Brain microvascular endothelial cell (primary cell): ENCODE data around the gene UMOD.

ENCODE experiments used
- DNase-seq: peaks from one replicate; pipeline ENCODE4 v3.0.0-alpha.2; 2020
- H3K27ac ChIP-seq: fragments of 250-450 bp; sonication (Bioruptor Pico); 2 replicates; pipeline ENCODE4 v1.5.1; 2020; ENCODE audit warnings: mild to moderate bottlenecking, moderate library complexity
- H3K27me3 ChIP-seq: fragments of 250-450 bp; sonication (Bioruptor Pico); replicated peaks from 2 replicates; pipeline ENCODE4 v1.5.1; 2020; ENCODE audit warnings: mild to moderate bottlenecking
- H3K36me3 ChIP-seq: fragments of 250-450 bp; sonication (Bioruptor Pico); replicated peaks from 2 replicates; pipeline ENCODE4 v1.5.1; 2020; ENCODE audit warnings: mild to moderate bottlenecking
- H3K4me3 ChIP-seq: 2 replicates; pipeline ENCODE4 v1.5.1; 2011; ENCODE audit warnings: low read depth, mild to moderate bottlenecking, control low read depth, low read length, moderate library complexity
- in situ Hi-C: cut with HindIII; loops from 2 replicates; pipeline ENCODE4 v1.10.0; 2017; ENCODE audit warnings: low sequenced_read_pairs, low pct_ligation_motif_present
- TF ChIP-seq, protein P1 (sequence below): IDR thresholded peaks from 2 replicates; pipeline ENCODE4 v1.5.1; 2011; ENCODE audit warnings: low read depth, mild to moderate bottlenecking, moderate library complexity, low read length, control low read depth, inconsistent platforms; ENCODE audit errors: missing control alignments

Gene UMOD

GRCh38 chr16:20320178-20320577, 32.3 kb downstream of the UMOD start:
- no peaks in the 10 kb centered on the region for H3K27me3 ChIP-seq
- no peak overlapping the region for H3K27ac ChIP-seq
- TF ChIP-seq, protein P1, sequence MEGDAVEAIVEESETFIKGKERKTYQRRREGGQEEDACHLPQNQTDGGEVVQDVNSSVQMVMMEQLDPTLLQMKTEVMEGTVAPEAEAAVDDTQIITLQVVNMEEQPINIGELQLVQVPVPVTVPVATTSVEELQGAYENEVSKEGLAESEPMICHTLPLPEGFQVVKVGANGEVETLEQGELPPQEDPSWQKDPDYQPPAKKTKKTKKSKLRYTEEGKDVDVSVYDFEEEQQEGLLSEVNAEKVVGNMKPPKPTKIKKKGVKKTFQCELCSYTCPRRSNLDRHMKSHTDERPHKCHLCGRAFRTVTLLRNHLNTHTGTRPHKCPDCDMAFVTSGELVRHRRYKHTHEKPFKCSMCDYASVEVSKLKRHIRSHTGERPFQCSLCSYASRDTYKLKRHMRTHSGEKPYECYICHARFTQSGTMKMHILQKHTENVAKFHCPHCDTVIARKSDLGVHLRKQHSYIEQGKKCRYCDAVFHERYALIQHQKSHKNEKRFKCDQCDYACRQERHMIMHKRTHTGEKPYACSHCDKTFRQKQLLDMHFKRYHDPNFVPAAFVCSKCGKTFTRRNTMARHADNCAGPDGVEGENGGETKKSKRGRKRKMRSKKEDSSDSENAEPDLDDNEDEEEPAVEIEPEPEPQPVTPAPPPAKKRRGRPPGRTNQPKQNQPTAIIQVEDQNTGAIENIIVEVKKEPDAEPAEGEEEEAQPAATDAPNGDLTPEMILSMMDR, result no peak
- no peak overlapping the region for H3K4me3 ChIP-seq
- DNase-seq, result no peak
- in situ Hi-C loops, result no loop called here
- no peaks in the 10 kb centered on the region for H3K36me3 ChIP-seq

DNA sequence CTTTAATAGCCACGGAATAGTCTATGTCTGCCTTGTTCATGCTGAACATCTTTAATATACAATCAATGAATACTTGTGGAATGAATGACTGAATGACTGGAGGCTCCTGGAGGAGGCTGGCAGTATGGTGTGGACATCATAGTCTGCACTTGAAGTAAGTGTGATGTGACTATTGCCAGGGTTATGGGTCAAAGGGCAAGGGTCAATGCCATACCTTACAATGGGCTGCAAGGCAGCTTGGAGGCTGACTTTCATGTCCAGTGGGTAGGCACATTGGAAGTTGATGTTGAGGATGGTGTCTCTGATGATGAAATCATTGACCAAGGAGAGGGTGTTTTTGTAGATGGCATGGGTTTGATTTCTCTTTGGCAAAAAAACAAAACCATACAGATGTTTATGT, 33.1 kb downstream of the UMOD start:
- Histone ChIP-seq H3K4me3 (no peak overlapping the region), H3K36me3 (no peaks in the 10 kb centered on the region), H3K27me3 (no peaks in the 10 kb centered on the region), H3K27ac (no peak overlapping the region)
- DNase-seq, result no peak
- TF ChIP-seq, protein P1, result no peak
- in situ Hi-C loops, result no loop called here

DNA sequence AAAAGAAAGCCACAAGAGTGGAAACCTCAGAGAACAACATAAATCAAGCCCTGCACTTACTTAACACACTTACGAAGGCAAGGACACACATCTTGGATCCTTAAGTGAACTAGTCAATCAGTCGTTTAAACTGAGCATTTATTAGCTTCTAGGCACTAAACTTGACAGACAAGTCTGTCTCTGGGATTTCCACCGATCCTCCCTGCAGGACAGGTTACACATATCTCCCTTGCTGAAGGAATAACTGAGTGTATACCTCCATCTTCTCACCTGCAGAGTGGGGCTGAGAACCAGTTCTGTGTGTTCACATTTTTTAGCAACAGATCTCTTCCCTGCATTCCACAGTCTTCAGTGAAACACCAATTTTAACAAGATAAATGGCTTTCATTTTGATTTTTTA, 34.1 kb downstream of the UMOD start:
- H3K27ac ChIP-seq, result no peak overlapping the region
- no peak overlapping the region for H3K4me3 ChIP-seq
- no peak for DNase-seq
- no peaks in the 10 kb centered on the region for H3K36me3 ChIP-seq
- TF ChIP-seq, protein P1, result no peak
- H3K27me3 ChIP-seq, result no peaks in the 10 kb centered on the region
- in situ Hi-C loops, result no loop called here

DNA sequence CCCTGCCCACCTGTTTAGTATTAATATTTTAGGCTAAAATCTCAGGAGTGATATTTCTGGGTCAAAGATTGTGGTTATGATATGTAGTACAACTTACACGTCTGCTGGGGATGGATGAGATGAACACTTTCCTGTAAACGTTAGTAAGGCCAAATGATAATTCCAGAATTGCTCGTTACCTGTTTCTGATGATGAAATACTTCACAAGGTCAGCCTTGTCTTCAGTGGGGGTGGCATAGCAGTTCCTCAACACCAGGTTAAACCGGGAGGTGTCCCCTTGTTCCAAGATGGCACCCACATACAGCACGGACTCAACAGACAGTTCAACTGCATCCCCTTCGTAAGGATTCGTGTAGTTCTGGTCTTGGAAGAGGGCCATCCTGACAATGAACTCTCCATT, 34.5 kb downstream of the UMOD start:
- Histone ChIP-seq H3K36me3 (no peaks in the 10 kb centered on the region), H3K27ac (no peak overlapping the region), H3K27me3 (no peaks in the 10 kb centered on the region), H3K4me3 (no peak overlapping the region)
- no peak for DNase-seq
- TF ChIP-seq, protein P1, result no peak
- in situ Hi-C loops, result no loop called here

GRCh38 chr16:20317117-20317516, 35.4 kb downstream of the UMOD start:
- DNase-seq, result no peak
- H3K36me3 ChIP-seq, result no peaks in the 10 kb centered on the region
- H3K27ac ChIP-seq, result no peak overlapping the region
- H3K27me3 ChIP-seq, result no peaks in the 10 kb centered on the region
- no peak overlapping the region for H3K4me3 ChIP-seq
- TF ChIP-seq, protein P1, result no peak
- in situ Hi-C loops, result no loop called here

DNA sequence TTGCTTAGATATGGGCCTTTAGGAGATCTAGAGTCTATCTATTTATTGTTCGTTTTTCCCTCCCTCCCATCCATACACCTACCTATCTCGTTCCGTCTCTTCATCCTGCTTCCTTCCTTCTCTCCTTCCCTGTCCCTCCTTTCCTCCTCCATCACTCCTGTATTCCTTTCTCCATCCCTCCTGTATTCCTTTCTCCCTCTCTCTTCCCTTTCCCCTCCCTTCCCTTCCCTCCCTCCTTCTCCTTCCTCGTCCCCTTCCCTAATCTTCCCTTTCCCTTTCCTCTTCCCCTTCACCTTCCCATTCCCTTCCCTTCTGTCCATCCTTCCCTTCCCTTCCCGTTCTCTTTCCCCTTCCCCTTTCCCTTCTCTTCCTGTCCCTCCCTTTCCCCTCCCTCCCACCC, 35.8 kb downstream of the UMOD start:
- Histone ChIP-seq H3K27me3 (no peaks in the 10 kb centered on the region), H3K4me3 (no peak overlapping the region), H3K27ac (no peak overlapping the region), H3K36me3 (no peaks in the 10 kb centered on the region)
- TF ChIP-seq, protein P1, result no peak
- in situ Hi-C loops, result no loop called here
- DNase-seq, result no peak
